Ascending aorta (tissue), 2 donors: Measurements from ENCODE around the gene CRKL. TPM values are rescaled to one million over a fixed set of nuclear protein-coding genes. Genes with fewer than 3 reads are reported as not detected.

Experiments used
- DNase-seq, 2 donors: peaks; one replicate each; pipeline ENCODE4 v3.0.0-alpha.2; 2019; ENCODE audit warnings: low spot score in 2 of 2
- H3K27ac ChIP-seq, 2 donors: fragments of 200-600 bp; sonication (generic); one replicate each; pipeline ENCODE4 v1.5.1; 2016 to 2017; ENCODE audit warnings: mild to moderate bottlenecking in 1 of 2
- H3K27me3 ChIP-seq: fragments of 200-600 bp; sonication (generic); one replicate; pipeline ENCODE4 v1.5.1; 2017
- H3K36me3 ChIP-seq, 2 donors: fragments of 200-600 bp; sonication (generic); one replicate each; pipeline ENCODE4 v1.5.1; 2016
- H3K4me1 ChIP-seq, 2 donors: fragments of 200-600 bp; sonication (generic); one replicate each; pipeline ENCODE4 v1.5.1; 2016 to 2017; ENCODE audit warnings: mild to moderate bottlenecking in 1 of 2
- H3K4me3 ChIP-seq, 2 donors: fragments of 200-600 bp; sonication (generic); one replicate each; pipeline ENCODE4 v1.5.1; 2016 to 2017; ENCODE audit warnings: mild to moderate bottlenecking in 1 of 2
- H3K9me3 ChIP-seq, 2 donors: fragments of 200-600 bp; sonication (generic); one replicate each; pipeline ENCODE4 v1.5.1; 2016
- intact Hi-C: fragments of 100-400 bp; cut with DNase I; formaldehyde crosslinking; loops from one replicate; pipeline ENCODE4 v1.15.1; 2023
- total RNA-seq: library from RNA; depleted of rRNA; stranded (reverse); fragments of >200 nt; gene quantifications from one replicate; pipeline ENCODE4 v1.1.0, GENCODE V29; 2016
- TF ChIP-seq, protein P1 (sequence below), 3 experiments: fragments of 200-600 bp in 2 of 3; fragments of 450-650 bp in 1 of 3; sonication (generic) in 2 of 3; IDR thresholded peaks; one replicate each; pipeline ENCODE4 v1.5.1; 2016 to 2019; ENCODE audit warnings: antibody characterized with exemption in 3 of 3, mild to moderate bottlenecking in 1 of 3, moderate library complexity in 1 of 3

Gene CRKL
- total RNA-seq, 1 donor from 2014 or later: 21.2 TPM

- no peaks in the 10 kb centered on the region for H3K27me3 ChIP-seq
- TF ChIP-seq, protein P1, sequence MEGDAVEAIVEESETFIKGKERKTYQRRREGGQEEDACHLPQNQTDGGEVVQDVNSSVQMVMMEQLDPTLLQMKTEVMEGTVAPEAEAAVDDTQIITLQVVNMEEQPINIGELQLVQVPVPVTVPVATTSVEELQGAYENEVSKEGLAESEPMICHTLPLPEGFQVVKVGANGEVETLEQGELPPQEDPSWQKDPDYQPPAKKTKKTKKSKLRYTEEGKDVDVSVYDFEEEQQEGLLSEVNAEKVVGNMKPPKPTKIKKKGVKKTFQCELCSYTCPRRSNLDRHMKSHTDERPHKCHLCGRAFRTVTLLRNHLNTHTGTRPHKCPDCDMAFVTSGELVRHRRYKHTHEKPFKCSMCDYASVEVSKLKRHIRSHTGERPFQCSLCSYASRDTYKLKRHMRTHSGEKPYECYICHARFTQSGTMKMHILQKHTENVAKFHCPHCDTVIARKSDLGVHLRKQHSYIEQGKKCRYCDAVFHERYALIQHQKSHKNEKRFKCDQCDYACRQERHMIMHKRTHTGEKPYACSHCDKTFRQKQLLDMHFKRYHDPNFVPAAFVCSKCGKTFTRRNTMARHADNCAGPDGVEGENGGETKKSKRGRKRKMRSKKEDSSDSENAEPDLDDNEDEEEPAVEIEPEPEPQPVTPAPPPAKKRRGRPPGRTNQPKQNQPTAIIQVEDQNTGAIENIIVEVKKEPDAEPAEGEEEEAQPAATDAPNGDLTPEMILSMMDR (IDR thresholded peaks at IDR 0.05): no peak
- H3K9me3 ChIP-seq: no peaks in the 10 kb centered on the region
- intact Hi-C loops: loop anchor here (1.0 to 10.0 kb wide), 5 partner anchors 13 to 143 kb away; partner anchors contain the start of genes CRKL, LRRC74B, LZTR1 and PI4KA
- peak within 1 kb of the TSS; percentile 70 to 94 for H3K4me3 ChIP-seq
- H3K36me3 ChIP-seq: peaks cover 11 to 29% of the 10 kb centered on the region in 2 donors
- DNase-seq: peak; percentile 91 to 99
- peaks cover 13 to 30% of the 10 kb centered on the region in 2 donors for H3K4me1 ChIP-seq
- peak within 1 kb of the TSS; percentile 97 to 98 for H3K27ac ChIP-seq
These were observed 84.6 kb downstream of the CRKL start, which contains the start of gene THAP7 for GRCh38 chr22:21001601-21002325. THAP7 (minus strand) TSS chr22:21002118; CDS start chr22:21001911, 207 bp downstream.

Other genes starting within 250 kb of the CRKL start
- not detected for gene SERPIND1, start 143.3 kb upstream of the CRKL start, total RNA-seq
- 150 TPM for gene PI4KA, start 58.6 kb upstream of the CRKL start, total RNA-seq
- 24.6 TPM for gene SNAP29, start 58.4 kb upstream of the CRKL start, total RNA-seq
- gene AIFM3, start 49.8 kb downstream of the CRKL start, total RNA-seq: not detected
- gene LZTR1, start 64.9 kb downstream of the CRKL start, total RNA-seq: 72.8 TPM
- 37.9 TPM for gene THAP7, start 84.7 kb downstream of the CRKL start, total RNA-seq
- not detected for gene P2RX6, start 97.8 kb downstream of the CRKL start, total RNA-seq
- gene SLC7A4, start 115.2 kb downstream of the CRKL start, total RNA-seq: 20.4 TPM
- 2.6 TPM for gene LRRC74B, start 128.5 kb downstream of the CRKL start, total RNA-seq